ENCODE results near the gene MDGA2. TPM values are rescaled to one million over a fixed set of nuclear protein-coding genes. Genes with fewer than 3 reads are reported as not detected.

MDGA2 gene
- total RNA-seq, 2 donors from 2014 or later = 0.82 to 8.8 TPM

GRCh38 chr14:47153746-47154145 is 521.7 kb downstream of the MDGA2 start:
- no peaks in the 10 kb centered on the region for H3K27me3 Mint-ChIP-seq (ENCODE audit: insufficient read depth)
- H3K27ac ChIP-seq (ENCODE audit: low read depth, low read length) = no peak overlapping the region
- no peak for DNase-seq
- no peak overlapping the region for H3K9ac ChIP-seq (ENCODE audit: extremely low read depth, low read length, poor library complexity, severe bottlenecking)
- H3K27me3 ChIP-seq (ENCODE audit: control insufficient read depth, insufficient read depth, low read length, poor library complexity, severe bottlenecking) = no peaks in the 10 kb centered on the region
- H3K4me3 ChIP-seq (ENCODE audit: low read length) = no peak overlapping the region
- no peaks in the 10 kb centered on the region for H3K36me3 Mint-ChIP-seq (ENCODE audit: low read depth)
- TF ChIP-seq CTCF (conservative IDR thresholded peaks at IDR 0.05) = no peak
- no peaks in the 10 kb centered on the region for H3K9me3 Mint-ChIP-seq
- no peak overlapping the region for H3K4me3 Mint-ChIP-seq
- no peaks in the 10 kb centered on the region for H3K9me3 ChIP-seq (ENCODE audit: control insufficient read depth, low read length)
- H3K27ac Mint-ChIP-seq = no peak overlapping the region
- no peaks in the 10 kb centered on the region for H3K4me1 Mint-ChIP-seq
- H3K4me1 ChIP-seq (ENCODE audit: control insufficient read depth, insufficient read depth, low read length) = no peaks in the 10 kb centered on the region
- no peaks in the 10 kb centered on the region for H3K36me3 ChIP-seq (ENCODE audit: control insufficient read depth, insufficient read depth, low read length)

- H3K27me3 ChIP-seq (ENCODE audit: control insufficient read depth, insufficient read depth, low read length, poor library complexity, severe bottlenecking) = no peaks in the 10 kb centered on the region
- H3K9me3 Mint-ChIP-seq = no peaks in the 10 kb centered on the region
- TF ChIP-seq CTCF (conservative IDR thresholded peaks at IDR 0.05) = no peak
- no peaks in the 10 kb centered on the region for H3K36me3 ChIP-seq (ENCODE audit: control insufficient read depth, insufficient read depth, low read length)
- H3K27me3 Mint-ChIP-seq (ENCODE audit: insufficient read depth) = no peaks in the 10 kb centered on the region
- no peaks in the 10 kb centered on the region for H3K36me3 Mint-ChIP-seq (ENCODE audit: low read depth)
- no peaks in the 10 kb centered on the region for H3K4me1 Mint-ChIP-seq
- H3K4me3 Mint-ChIP-seq = no peak overlapping the region
- H3K27ac Mint-ChIP-seq = no peak overlapping the region
- no peaks in the 10 kb centered on the region for H3K9me3 ChIP-seq (ENCODE audit: control insufficient read depth, low read length)
- no peak for DNase-seq
- no peak overlapping the region for H3K27ac ChIP-seq (ENCODE audit: low read depth, low read length)
- no peak overlapping the region for H3K4me3 ChIP-seq (ENCODE audit: low read length)
- WGBS, 2 experiments (ENCODE audit: insufficient coverage in 1 of 2, insufficient read length in 1 of 2) = 68 to 96% methylated on average over 3 of the region's 3 CpGs
- H3K4me1 ChIP-seq (ENCODE audit: control insufficient read depth, insufficient read depth, low read length) = no peaks in the 10 kb centered on the region
- H3K9ac ChIP-seq (ENCODE audit: extremely low read depth, low read length, poor library complexity, severe bottlenecking) = no peak overlapping the region
Observed at GRCh38 chr14:47150267-47150666, 525.1 kb downstream of the MDGA2 start.

GRCh38 chr14:47149326-47149725 is 526.1 kb downstream of the MDGA2 start:
- DNase-seq = no peak
- Mint-ChIP-seq H3K9me3 (no peaks in the 10 kb centered on the region), H3K4me1 (no peaks in the 10 kb centered on the region), H3K27ac (no peak overlapping the region), H3K36me3 (ENCODE audit: low read depth) (no peaks in the 10 kb centered on the region), H3K27me3 (ENCODE audit: insufficient read depth) (no peaks in the 10 kb centered on the region), H3K4me3 (no peak overlapping the region)
- H3K27ac ChIP-seq (ENCODE audit: low read depth, low read length) = no peak overlapping the region
- no peaks in the 10 kb centered on the region for H3K27me3 ChIP-seq (ENCODE audit: control insufficient read depth, insufficient read depth, low read length, poor library complexity, severe bottlenecking)
- no peaks in the 10 kb centered on the region for H3K36me3 ChIP-seq (ENCODE audit: control insufficient read depth, insufficient read depth, low read length)
- no peak overlapping the region for H3K9ac ChIP-seq (ENCODE audit: extremely low read depth, low read length, poor library complexity, severe bottlenecking)
- H3K4me1 ChIP-seq (ENCODE audit: control insufficient read depth, insufficient read depth, low read length) = no peaks in the 10 kb centered on the region
- no peak for TF ChIP-seq CTCF (conservative IDR thresholded peaks at IDR 0.05)
- no peaks in the 10 kb centered on the region for H3K9me3 ChIP-seq (ENCODE audit: control insufficient read depth, low read length)
- 96 to 100% methylated on average over 2 of the region's 2 CpGs for WGBS, 2 experiments (ENCODE audit: insufficient coverage in 1 of 2, insufficient read length in 1 of 2)
- H3K4me3 ChIP-seq (ENCODE audit: low read length) = no peak overlapping the region
